Loucy (cell line): ENCODE measurements around the gene LIMS1.
"Not testable (repeated sequence)": the region's sequence is repeated elsewhere in the genome, so short reads cannot be mapped to it uniquely, and the experiment has no call there.

Experiments
- H2AFZ ChIP-seq: fragments of 200-600 bp; sonication (generic); 2 replicates; pipeline ENCODE4 v1.6.0; 2016; ENCODE audit warnings: antibody characterized with exemption, mild to moderate bottlenecking, low read length, moderate library complexity
- H3F3A ChIP-seq: fragments of 200-600 bp; 2 replicates; pipeline ENCODE4 v1.6.0; 2016; ENCODE audit warnings: antibody characterized with exemption, low read depth, mild to moderate bottlenecking
- H3K27me3 ChIP-seq: fragments of 200-600 bp; sonication (generic); 2 replicates; pipeline ENCODE4 v1.6.1; 2014; ENCODE audit warnings: low read length, mild to moderate bottlenecking; ENCODE audit not compliant: insufficient read depth, poor library complexity, severe bottlenecking
- H3K36me3 ChIP-seq: fragments of 200-600 bp; sonication (generic); 2 replicates; pipeline ENCODE4 v1.6.1; 2016; ENCODE audit warnings: low read length; ENCODE audit not compliant: insufficient read depth
- H3K4me1 ChIP-seq: fragments of 200-600 bp; sonication (generic); 2 replicates; pipeline ENCODE4 v1.5.1; 2014; ENCODE audit warnings: low read length, mild to moderate bottlenecking; ENCODE audit not compliant: insufficient read depth, poor library complexity, severe bottlenecking
- H3K4me2 ChIP-seq: fragments of 200-600 bp; sonication (generic); 2 replicates; pipeline ENCODE4 v1.6.0; 2014; ENCODE audit warnings: antibody characterized with exemption, low read length, low read depth, mild to moderate bottlenecking; ENCODE audit not compliant: poor library complexity, severe bottlenecking
- H3K4me3 ChIP-seq: fragments of 200-600 bp; sonication (generic); 2 replicates; pipeline ENCODE4 v1.5.1; 2014; ENCODE audit warnings: low read length, mild to moderate bottlenecking, mixed read lengths; ENCODE audit not compliant: poor library complexity, severe bottlenecking
- H3K79me2 ChIP-seq: fragments of 200-600 bp; sonication (generic); 2 replicates; pipeline ENCODE4 v1.6.1; 2014; ENCODE audit warnings: low read length; ENCODE audit not compliant: insufficient read depth
- H3K9ac ChIP-seq: fragments of 200-600 bp; sonication (generic); 2 replicates; pipeline ENCODE4 v1.6.0; 2014; ENCODE audit warnings: mild to moderate bottlenecking, low read depth, low read length, moderate library complexity; ENCODE audit not compliant: poor library complexity, severe bottlenecking
- H3K9me2 ChIP-seq: fragments of 200-600 bp; sonication (generic); replicated peaks from 2 replicates; pipeline ENCODE4 v1.6.1; 2016; ENCODE audit warnings: low read depth, low read length, mixed read lengths
- H3K9me3 ChIP-seq: fragments of 200-600 bp; sonication (generic); 2 replicates; pipeline ENCODE4 v1.6.1; 2014; ENCODE audit warnings: mild to moderate bottlenecking, antibody characterized with exemption, low read length, low read depth; ENCODE audit not compliant: insufficient read depth
- H4K20me1 ChIP-seq: fragments of 200-600 bp; sonication (generic); 2 replicates; pipeline ENCODE4 v1.6.0; 2014; ENCODE audit warnings: antibody characterized with exemption, low read length, mild to moderate bottlenecking; ENCODE audit not compliant: insufficient read depth, poor library complexity, severe bottlenecking
- CTCF ChIP-seq: fragments of 200-600 bp; sonication (generic); conservative IDR thresholded peaks from 2 replicates; pipeline ENCODE4 v1.5.1; 2014; ENCODE audit warnings: mild to moderate bottlenecking, antibody characterized with exemption, low read length
- EZH2phosphoT487 ChIP-seq: fragments of 200-600 bp; IDR thresholded peaks from 2 replicates; pipeline ENCODE4 v1.6.1; 2018; ENCODE audit warnings: antibody characterized with exemption, mild to moderate bottlenecking, moderate library complexity, borderline replicate concordance

LIMS1 gene

GRCh38 chr2:108553209-108553919 lies 19.1 kb downstream of the LIMS1 start:
- Histone ChIP-seq H3K4me3 (no peak overlapping the region), H3K27me3 (no peaks in the 10 kb centered on the region), H3K9me2 (no peaks in the 10 kb centered on the region), H3K9ac (no peak overlapping the region), H4K20me1 (no peaks in the 10 kb centered on the region), H3K4me1 (no peaks in the 10 kb centered on the region), H3F3A (no peaks in the 10 kb centered on the region), H3K4me2 (no peak overlapping the region), H3K36me3 (no peaks in the 10 kb centered on the region), H3K79me2 (peaks cover 72% of the 10 kb centered on the region), H2AFZ (no peak overlapping the region), H3K9me3 (no peaks in the 10 kb centered on the region)
- TF ChIP-seq EZH2phosphoT487, result no peak
- TF ChIP-seq CTCF, result no peak

- H3K79me2 ChIP-seq, result peaks cover 70% of the 10 kb centered on the region
- H2AFZ ChIP-seq, result no peak overlapping the region
- H3F3A ChIP-seq, result no peaks in the 10 kb centered on the region
- H3K9me2 ChIP-seq, result no peaks in the 10 kb centered on the region
- no peak overlapping the region for H3K4me2 ChIP-seq
- H3K4me3 ChIP-seq, result no peak overlapping the region
- TF ChIP-seq EZH2phosphoT487 (no peak), CTCF (no peak)
- no peaks in the 10 kb centered on the region for H3K9me3 ChIP-seq
- no peak overlapping the region for H3K9ac ChIP-seq
- no peaks in the 10 kb centered on the region for H3K27me3 ChIP-seq
- no peaks in the 10 kb centered on the region for H3K36me3 ChIP-seq
- H4K20me1 ChIP-seq, result no peaks in the 10 kb centered on the region
- H3K4me1 ChIP-seq, result no peaks in the 10 kb centered on the region
Measured at GRCh38 chr2:108554528-108554927, 20.3 kb downstream of the LIMS1 start.

GRCh38 chr2:108555572-108555971 lies 21.3 kb downstream of the LIMS1 start:
- Histone ChIP-seq H3K4me3 (no peak overlapping the region), H3K4me1 (peaks cover 2% of the 10 kb centered on the region), H3K79me2 (peaks cover 77% of the 10 kb centered on the region), H2AFZ (no peak overlapping the region), H3K9ac (no peak overlapping the region), H3K9me3 (no peaks in the 10 kb centered on the region), H4K20me1 (no peaks in the 10 kb centered on the region), H3K36me3 (no peaks in the 10 kb centered on the region), H3K27me3 (no peaks in the 10 kb centered on the region), H3K4me2 (no peak overlapping the region), H3K9me2 (no peaks in the 10 kb centered on the region), H3F3A (no peaks in the 10 kb centered on the region)
- TF ChIP-seq CTCF, result no peak
- TF ChIP-seq EZH2phosphoT487, result no peak

GRCh38 chr2:108556581-108556980 lies 22.3 kb downstream of the LIMS1 start:
- not testable (repeated sequence) for H3K9me3 ChIP-seq, H3K36me3 ChIP-seq, H3F3A ChIP-seq, H3K4me2 ChIP-seq, H3K9ac ChIP-seq, H3K27me3 ChIP-seq, H2AFZ ChIP-seq, H3K4me1 ChIP-seq, H3K4me3 ChIP-seq, H3K9me2 ChIP-seq, H4K20me1 ChIP-seq
- H3K79me2 ChIP-seq, result peaks cover 82% of the 10 kb centered on the region
